ENCODE data around the gene NCAPD3.

GRCh38 chr11:134143801-134144200, 80.0 kb downstream of the NCAPD3 start:
- TF ChIP-seq MTA3 (CRISPR knock-in tag; IDR thresholded peaks at IDR 0.05) (no peak), SP1 (IDR thresholded peaks at IDR 0.05) (no peak), SP1 (CRISPR knock-in tag; IDR thresholded peaks at IDR 0.05) (no peak), PHF8 (CRISPR knock-in tag; IDR thresholded peaks at IDR 0.05) (no peak), HNRNPLL (IDR thresholded peaks at IDR 0.05; ENCODE audit: low read depth, low read length, poor library complexity, severe bottlenecking) (no peak), SNAI1 (CRISPR knock-in tag; IDR thresholded peaks at IDR 0.05; ENCODE audit: borderline replicate concordance) (no peak)
- TF ChIP-seq, protein P1, sequence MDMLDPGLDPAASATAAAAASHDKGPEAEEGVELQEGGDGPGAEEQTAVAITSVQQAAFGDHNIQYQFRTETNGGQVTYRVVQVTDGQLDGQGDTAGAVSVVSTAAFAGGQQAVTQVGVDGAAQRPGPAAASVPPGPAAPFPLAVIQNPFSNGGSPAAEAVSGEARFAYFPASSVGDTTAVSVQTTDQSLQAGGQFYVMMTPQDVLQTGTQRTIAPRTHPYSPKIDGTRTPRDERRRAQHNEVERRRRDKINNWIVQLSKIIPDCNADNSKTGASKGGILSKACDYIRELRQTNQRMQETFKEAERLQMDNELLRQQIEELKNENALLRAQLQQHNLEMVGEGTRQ (IDR thresholded peaks at IDR 0.05; ENCODE audit: low read depth, low read length) = no peak
- TF ChIP-seq, protein P1 (CRISPR knock-in tag; IDR thresholded peaks at IDR 0.05; ENCODE audit: borderline replicate concordance) = no peak
